Smooth muscle cell (in vitro differentiated cells): ENCODE results near the gene SENP6. TPM values are rescaled to one million over a fixed set of nuclear protein-coding genes. Genes with fewer than 3 reads are reported as not detected.

Source experiments
- DNase-seq: peaks from one replicate; lab custom pipeline; 2025; ENCODE audit not compliant: unreplicated experiment; lab: John Stamatoyannopoulos, UW
- H2AFZ ChIP-seq: fragments of 200-600 bp; sonication (generic); 2 replicates; pipeline ENCODE4 v1.6.0; 2016; ENCODE audit warnings: antibody characterized with exemption, low read depth, mild to moderate bottlenecking
- H3F3A ChIP-seq: fragments of 200-600 bp; sonication (generic); 2 replicates; pipeline ENCODE4 v1.6.0; 2017; ENCODE audit warnings: antibody characterized with exemption, low read depth
- H3K27ac ChIP-seq: fragments of 200-600 bp; sonication (generic); 2 replicates; pipeline ENCODE4 v1.5.1; 2016; ENCODE audit warnings: low read depth, mild to moderate bottlenecking
- H3K27me3 ChIP-seq: fragments of 200-600 bp; sonication (generic); 2 replicates; pipeline ENCODE4 v1.6.1; 2016; ENCODE audit warnings: low read depth, mild to moderate bottlenecking
- H3K36me3 ChIP-seq: fragments of 200-600 bp; sonication (generic); 2 replicates; pipeline ENCODE4 v1.5.1; 2016; ENCODE audit warnings: low read depth
- H3K4me1 ChIP-seq: fragments of 200-600 bp; sonication (generic); 2 replicates; pipeline ENCODE4 v1.5.1; 2016; ENCODE audit warnings: low read depth
- H3K4me2 ChIP-seq: fragments of 200-600 bp; sonication (generic); 2 replicates; pipeline ENCODE4 v1.6.0; 2016; ENCODE audit warnings: mild to moderate bottlenecking
- H3K4me3 ChIP-seq: fragments of 200-600 bp; sonication (generic); 2 replicates; pipeline ENCODE4 v1.5.1; 2016; ENCODE audit warnings: mild to moderate bottlenecking
- H3K79me2 ChIP-seq: fragments of 200-600 bp; sonication (generic); 2 replicates; pipeline ENCODE4 v1.6.0; 2016; ENCODE audit warnings: low read depth, mild to moderate bottlenecking
- H3K9ac ChIP-seq: fragments of 200-600 bp; sonication (generic); 2 replicates; pipeline ENCODE4 v1.6.0; 2016; ENCODE audit warnings: low read depth
- H3K9me3 ChIP-seq: fragments of 200-600 bp; sonication (generic); replicated peaks from 2 replicates; pipeline ENCODE4 v1.5.1; 2016; ENCODE audit warnings: low read depth
- H4K20me1 ChIP-seq: fragments of 200-600 bp; sonication (generic); 2 replicates; pipeline ENCODE4 v1.6.0; 2016; ENCODE audit warnings: low read depth
- WGBS: methylation state at CpG from one replicate; pipeline ENCODE4 v1.1.7; 2016; ENCODE audit warnings: low lambda C conversion rate; 5-methylcytosine and 5-hydroxymethylcytosine counted together
- polyA plus RNA-seq: library from polyadenylated mRNA; unstranded; fragments of >200 nt; fragmentation: Nextera tagmentation; extraction: Ambion mirVana; gene quantifications from 2 replicates; pipeline ENCODE4 v1.2.1, GENCODE V29; 2016
- total RNA-seq: library from RNA; depleted of rRNA; stranded (reverse); fragments of >200 nt; gene quantifications from 2 replicates; pipeline ENCODE4 v1.2.3, GENCODE V29; 2014
- TF ChIP-seq, protein P1 (sequence below): fragments of 200-600 bp; sonication (generic); IDR thresholded peaks from 2 replicates; pipeline ENCODE4 v1.5.1; 2017; ENCODE audit warnings: borderline replicate concordance, mild to moderate bottlenecking, antibody characterized with exemption; ENCODE audit not compliant: insufficient read depth, poor library complexity, severe bottlenecking

Gene SENP6
- total and polyA plus RNA-seq, 2 experiments from 2014 or later, result 45.0 to 126 TPM

DNA sequence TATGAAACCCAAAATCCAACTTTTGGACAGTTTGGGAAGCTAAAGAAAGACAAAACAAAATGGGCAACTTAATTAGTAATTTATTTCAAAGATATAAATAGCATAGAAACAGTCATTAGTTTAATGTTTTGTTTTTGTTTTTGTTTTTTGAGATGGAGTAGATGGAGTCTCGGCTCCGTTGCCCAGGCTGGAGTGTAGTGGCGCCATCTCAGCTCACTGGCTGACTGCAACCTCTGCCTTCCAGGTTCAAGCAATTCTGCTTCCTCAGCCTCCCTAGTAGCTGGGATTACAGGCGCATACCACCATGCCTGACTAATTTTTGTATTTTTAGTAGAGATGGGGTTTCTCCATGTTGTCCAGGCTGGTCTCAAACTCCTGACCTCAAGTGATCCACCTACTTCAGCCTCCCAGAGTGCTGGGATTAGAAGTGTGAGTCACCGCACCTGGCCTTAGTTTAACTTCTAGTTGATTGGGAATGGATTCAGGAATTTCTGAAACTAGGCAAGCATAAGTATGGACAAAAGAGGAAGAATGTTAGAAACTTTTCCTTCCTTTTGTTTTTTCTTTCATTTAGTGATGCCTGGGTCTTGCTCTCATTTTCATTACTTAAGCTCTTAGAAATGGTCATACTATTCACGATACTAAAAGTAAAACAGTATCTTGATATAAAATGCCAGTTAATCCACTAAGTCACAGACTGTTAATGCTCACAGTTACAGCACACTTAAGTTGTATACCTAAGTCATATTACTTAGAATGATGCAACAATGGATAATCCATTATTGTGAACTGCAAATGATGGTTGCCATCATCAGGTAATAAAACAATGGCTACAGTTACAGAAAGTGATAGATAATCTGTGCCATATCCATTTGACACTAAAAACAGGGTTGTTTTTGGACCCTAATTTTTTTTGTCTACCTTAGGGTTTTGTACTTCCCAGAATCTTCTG is 8.2 kb downstream of the SENP6 start:
- Histone ChIP-seq H3K4me1 (peaks cover 16% of the 10 kb centered on the region), H3K4me2 (peak overlapping the region; percentile 14), H3K79me2 (peaks cover 100% of the 10 kb centered on the region), H2AFZ (no peak overlapping the region), H3K9me3 (no peaks in the 10 kb centered on the region), H3K27me3 (no peaks in the 10 kb centered on the region), H4K20me1 (peaks cover 100% of the 10 kb centered on the region), H3K27ac (no peak overlapping the region), H3K36me3 (no peaks in the 10 kb centered on the region), H3F3A (peaks cover 7% of the 10 kb centered on the region), H3K9ac (no peak overlapping the region), H3K4me3 (no peak overlapping the region)
- WGBS, result 85% methylated on average over 6 of the region's 6 CpGs
- no peak for DNase-seq
- TF ChIP-seq, protein P1, sequence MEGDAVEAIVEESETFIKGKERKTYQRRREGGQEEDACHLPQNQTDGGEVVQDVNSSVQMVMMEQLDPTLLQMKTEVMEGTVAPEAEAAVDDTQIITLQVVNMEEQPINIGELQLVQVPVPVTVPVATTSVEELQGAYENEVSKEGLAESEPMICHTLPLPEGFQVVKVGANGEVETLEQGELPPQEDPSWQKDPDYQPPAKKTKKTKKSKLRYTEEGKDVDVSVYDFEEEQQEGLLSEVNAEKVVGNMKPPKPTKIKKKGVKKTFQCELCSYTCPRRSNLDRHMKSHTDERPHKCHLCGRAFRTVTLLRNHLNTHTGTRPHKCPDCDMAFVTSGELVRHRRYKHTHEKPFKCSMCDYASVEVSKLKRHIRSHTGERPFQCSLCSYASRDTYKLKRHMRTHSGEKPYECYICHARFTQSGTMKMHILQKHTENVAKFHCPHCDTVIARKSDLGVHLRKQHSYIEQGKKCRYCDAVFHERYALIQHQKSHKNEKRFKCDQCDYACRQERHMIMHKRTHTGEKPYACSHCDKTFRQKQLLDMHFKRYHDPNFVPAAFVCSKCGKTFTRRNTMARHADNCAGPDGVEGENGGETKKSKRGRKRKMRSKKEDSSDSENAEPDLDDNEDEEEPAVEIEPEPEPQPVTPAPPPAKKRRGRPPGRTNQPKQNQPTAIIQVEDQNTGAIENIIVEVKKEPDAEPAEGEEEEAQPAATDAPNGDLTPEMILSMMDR, result no peak

DNA sequence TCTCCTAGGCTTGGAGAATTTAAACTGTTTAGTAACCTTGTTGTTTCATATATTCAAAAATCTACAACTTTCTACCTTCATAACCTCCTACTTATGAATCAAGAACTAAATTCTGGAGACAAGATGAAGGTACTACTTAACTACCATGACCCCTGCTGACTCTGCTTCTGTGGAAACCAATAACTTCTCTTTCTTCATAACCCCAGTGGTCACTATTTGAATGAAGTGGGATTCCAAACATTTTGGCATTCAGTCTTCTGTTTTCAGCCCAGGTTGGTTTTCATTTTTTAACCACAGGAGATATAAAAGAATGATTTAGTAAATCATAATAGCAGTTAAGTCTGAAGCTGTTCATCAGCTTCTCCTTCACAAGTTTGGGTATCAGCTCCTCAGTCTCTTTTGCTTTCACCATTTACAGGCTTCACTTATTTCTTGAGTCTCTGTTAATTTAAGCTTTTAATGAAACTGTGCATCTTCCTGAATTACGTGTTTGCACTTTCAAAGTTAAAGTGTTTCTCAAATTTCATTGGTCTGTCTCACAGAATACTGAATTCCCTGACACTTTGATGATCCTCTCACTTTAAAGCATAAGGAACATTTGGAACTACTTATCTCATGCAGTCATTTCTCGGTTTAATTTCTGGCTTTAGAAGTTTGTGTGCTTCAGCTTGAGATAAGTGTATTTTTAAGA is 9.5 kb downstream of the SENP6 start:
- Histone ChIP-seq H3K4me2 (peak overlapping the region; percentile 16), H3K4me3 (no peak overlapping the region), H3K9ac (no peak overlapping the region), H3K9me3 (no peaks in the 10 kb centered on the region), H3K4me1 (peaks cover 16% of the 10 kb centered on the region), H3F3A (peaks cover 7% of the 10 kb centered on the region), H3K27ac (peak overlapping the region; percentile 43), H3K27me3 (no peaks in the 10 kb centered on the region), H3K79me2 (peaks cover 100% of the 10 kb centered on the region), H2AFZ (no peak overlapping the region), H3K36me3 (no peaks in the 10 kb centered on the region), H4K20me1 (peaks cover 100% of the 10 kb centered on the region)
- TF ChIP-seq, protein P1, result no peak
- DNase-seq, result no peak
- WGBS, result 43% methylated on average over 2 of the region's 2 CpGs

DNA sequence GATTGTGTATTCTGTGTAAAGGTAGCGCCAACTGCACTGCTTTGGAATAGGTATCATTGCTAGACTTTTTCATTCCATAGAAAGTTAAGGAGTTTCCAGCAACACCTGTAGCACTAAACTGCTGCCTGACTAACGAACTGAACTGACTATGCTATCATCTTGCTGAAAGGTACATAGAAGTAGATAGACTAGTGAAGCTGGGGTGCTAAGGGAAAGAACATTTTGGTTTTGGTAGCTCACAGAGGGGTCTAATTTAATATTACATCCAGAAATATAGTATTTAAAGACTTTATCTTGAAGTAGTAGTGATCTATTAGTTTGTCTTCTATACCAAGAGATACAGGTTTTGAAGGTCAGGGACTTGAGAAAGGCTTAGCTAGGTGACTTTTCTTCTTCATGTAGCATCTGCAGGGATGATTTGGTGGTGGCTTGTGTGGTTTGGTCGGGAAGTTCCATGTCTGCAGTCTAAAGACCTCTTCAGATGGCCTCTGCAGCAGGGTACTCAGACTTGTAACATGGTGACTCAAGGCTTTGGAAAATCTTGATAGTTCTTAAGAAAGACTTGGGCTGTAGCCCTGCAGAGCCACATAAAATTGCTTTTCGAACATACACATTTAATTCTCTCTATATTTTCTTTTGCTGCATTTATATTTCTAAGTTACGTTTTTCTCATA is 10.2 kb downstream of the SENP6 start:
- peaks cover 100% of the 10 kb centered on the region for H4K20me1 ChIP-seq
- H3F3A ChIP-seq, result peaks cover 7% of the 10 kb centered on the region
- H3K79me2 ChIP-seq, result peaks cover 100% of the 10 kb centered on the region
- peak overlapping the region; percentile 16 for H3K4me2 ChIP-seq
- 87% methylated on average over 5 of the region's 5 CpGs for whole genome bisulfite sequencing
- no peak overlapping the region for H3K9ac ChIP-seq
- H3K4me3 ChIP-seq, result no peak overlapping the region
- peak overlapping the region; percentile 43 for H3K27ac ChIP-seq
- H3K4me1 ChIP-seq, result peaks cover 16% of the 10 kb centered on the region
- no peaks in the 10 kb centered on the region for H3K36me3 ChIP-seq
- no peaks in the 10 kb centered on the region for H3K9me3 ChIP-seq
- TF ChIP-seq, protein P1, result no peak
- no peaks in the 10 kb centered on the region for H3K27me3 ChIP-seq
- DNase-seq, result no peak
- no peak overlapping the region for H2AFZ ChIP-seq
